ENCODE measurements around the gene LDB1.

DNA sequence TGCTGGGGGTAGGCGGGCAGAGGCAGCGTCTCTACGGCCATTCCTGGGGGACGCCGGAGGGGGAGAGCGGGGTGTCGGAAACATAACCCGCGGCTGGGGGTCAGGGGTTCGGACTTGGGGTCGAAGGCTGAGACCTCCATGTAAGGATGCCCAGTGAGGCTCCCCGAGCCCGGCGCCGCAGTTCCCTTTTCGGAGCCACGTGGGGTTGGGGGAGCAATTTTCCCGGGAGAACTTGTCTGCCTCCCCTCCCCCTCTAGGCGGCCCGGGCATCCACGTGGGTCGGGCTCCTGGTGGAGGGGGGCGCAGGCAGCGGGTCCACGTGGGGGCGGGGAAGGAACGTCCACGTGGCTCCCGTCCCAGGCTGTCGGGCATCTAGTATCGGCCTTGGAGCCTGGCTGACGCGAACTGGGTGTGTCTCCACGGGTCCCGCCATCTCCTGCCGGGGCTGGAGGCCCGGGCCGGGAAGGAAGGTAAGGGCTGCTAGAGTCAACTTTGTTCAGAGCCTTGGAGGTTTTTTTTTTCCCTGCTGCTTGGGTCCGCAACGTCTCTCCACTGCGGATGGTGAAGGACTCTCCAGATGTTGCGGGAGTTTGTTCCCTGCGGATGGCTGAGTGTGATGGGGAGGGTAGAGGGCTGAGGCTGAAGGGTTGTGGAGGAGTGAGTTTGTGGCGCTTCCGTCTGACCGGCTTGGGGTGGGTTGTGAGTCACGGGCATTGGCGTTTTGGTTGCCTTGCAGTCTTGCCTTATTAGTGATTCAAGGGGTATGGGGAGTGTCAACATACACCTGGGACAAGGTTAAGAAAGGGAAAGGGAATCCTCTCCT is 13.4 kb upstream of the LDB1 start:
- TF ChIP-seq, protein P1, sequence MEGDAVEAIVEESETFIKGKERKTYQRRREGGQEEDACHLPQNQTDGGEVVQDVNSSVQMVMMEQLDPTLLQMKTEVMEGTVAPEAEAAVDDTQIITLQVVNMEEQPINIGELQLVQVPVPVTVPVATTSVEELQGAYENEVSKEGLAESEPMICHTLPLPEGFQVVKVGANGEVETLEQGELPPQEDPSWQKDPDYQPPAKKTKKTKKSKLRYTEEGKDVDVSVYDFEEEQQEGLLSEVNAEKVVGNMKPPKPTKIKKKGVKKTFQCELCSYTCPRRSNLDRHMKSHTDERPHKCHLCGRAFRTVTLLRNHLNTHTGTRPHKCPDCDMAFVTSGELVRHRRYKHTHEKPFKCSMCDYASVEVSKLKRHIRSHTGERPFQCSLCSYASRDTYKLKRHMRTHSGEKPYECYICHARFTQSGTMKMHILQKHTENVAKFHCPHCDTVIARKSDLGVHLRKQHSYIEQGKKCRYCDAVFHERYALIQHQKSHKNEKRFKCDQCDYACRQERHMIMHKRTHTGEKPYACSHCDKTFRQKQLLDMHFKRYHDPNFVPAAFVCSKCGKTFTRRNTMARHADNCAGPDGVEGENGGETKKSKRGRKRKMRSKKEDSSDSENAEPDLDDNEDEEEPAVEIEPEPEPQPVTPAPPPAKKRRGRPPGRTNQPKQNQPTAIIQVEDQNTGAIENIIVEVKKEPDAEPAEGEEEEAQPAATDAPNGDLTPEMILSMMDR (IDR thresholded peaks at IDR 0.05), result no peak
- TF ChIP-seq POLR2AphosphoS5 (IDR thresholded peaks at IDR 0.05; ENCODE audit: low read depth, low read length), result no peak
- TF ChIP-seq SIN3A (IDR thresholded peaks at IDR 0.05; ENCODE audit: borderline replicate concordance, insufficient read depth, low read depth, low read length), result peak; percentile 96; the same call in 1 of the 2 replicates
- TF ChIP-seq, protein P2, sequence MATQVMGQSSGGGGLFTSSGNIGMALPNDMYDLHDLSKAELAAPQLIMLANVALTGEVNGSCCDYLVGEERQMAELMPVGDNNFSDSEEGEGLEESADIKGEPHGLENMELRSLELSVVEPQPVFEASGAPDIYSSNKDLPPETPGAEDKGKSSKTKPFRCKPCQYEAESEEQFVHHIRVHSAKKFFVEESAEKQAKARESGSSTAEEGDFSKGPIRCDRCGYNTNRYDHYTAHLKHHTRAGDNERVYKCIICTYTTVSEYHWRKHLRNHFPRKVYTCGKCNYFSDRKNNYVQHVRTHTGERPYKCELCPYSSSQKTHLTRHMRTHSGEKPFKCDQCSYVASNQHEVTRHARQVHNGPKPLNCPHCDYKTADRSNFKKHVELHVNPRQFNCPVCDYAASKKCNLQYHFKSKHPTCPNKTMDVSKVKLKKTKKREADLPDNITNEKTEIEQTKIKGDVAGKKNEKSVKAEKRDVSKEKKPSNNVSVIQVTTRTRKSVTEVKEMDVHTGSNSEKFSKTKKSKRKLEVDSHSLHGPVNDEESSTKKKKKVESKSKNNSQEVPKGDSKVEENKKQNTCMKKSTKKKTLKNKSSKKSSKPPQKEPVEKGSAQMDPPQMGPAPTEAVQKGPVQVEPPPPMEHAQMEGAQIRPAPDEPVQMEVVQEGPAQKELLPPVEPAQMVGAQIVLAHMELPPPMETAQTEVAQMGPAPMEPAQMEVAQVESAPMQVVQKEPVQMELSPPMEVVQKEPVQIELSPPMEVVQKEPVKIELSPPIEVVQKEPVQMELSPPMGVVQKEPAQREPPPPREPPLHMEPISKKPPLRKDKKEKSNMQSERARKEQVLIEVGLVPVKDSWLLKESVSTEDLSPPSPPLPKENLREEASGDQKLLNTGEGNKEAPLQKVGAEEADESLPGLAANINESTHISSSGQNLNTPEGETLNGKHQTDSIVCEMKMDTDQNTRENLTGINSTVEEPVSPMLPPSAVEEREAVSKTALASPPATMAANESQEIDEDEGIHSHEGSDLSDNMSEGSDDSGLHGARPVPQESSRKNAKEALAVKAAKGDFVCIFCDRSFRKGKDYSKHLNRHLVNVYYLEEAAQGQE (IDR thresholded peaks at IDR 0.05; ENCODE audit: insufficient read depth in 1 of 2, low read depth in 2 of 2, low read length in 1 of 2), result no peak
- no peak for TF ChIP-seq TCF7L2 (IDR thresholded peaks at IDR 0.05; ENCODE audit: low read depth, low read length)

Data from Panc1 (cell line).